ENCODE results near the gene PPP3CA. TPM values are rescaled to one million over a fixed set of nuclear protein-coding genes. Genes with fewer than 3 reads are reported as not detected.

Gene PPP3CA
- total RNA-seq, 2 donors from 2014 or later = 36.6 to 39.2 TPM

DNA sequence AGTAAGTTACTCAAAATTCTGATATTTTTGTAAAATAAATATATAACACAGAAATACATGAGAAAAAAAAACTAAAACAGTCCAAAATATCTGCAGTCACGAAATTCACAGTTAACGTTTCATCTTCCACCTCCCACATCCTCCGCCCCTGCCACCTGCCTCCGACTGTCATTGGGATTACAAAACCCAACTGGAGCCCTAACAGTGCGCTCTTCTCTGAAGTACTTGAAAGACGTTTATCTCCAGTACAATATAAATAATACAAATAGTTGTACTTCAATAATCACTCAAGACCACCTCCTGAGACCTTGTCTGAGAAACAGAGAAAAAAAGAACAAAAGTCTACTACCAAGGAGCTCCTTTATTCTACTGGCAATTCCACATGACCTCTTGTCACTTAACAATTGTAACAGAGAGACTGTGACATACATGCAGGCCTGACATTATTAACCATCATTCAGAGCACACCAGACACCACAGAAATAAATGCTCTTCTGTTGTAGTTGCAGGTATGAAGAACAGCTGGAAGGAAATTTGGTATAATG, 280.6 kb downstream of the PPP3CA start:
- no peak for DNase-seq
- Mint-ChIP-seq H3K27me3 (ENCODE audit: insufficient read depth) (no peaks in the 10 kb centered on the region), H3K4me1 (peaks cover 14% of the 10 kb centered on the region), H3K36me3 (ENCODE audit: low read depth) (no peaks in the 10 kb centered on the region), H3K9me3 (no peaks in the 10 kb centered on the region), H3K4me3 (no peak overlapping the region), H3K27ac (no peak overlapping the region)
- no peak overlapping the region for H3K9ac ChIP-seq (ENCODE audit: extremely low read depth, low read length, poor library complexity, severe bottlenecking)
- peak overlapping the region; percentile 85 for H3K27ac ChIP-seq (ENCODE audit: low read depth, low read length)
- 82 to 91% methylated on average over 4 to 6 of the region's 6 CpGs for WGBS, 2 experiments (ENCODE audit: insufficient coverage in 1 of 2, insufficient read length in 1 of 2)
- peaks cover 7% of the 10 kb centered on the region for H3K4me1 ChIP-seq (ENCODE audit: control insufficient read depth, insufficient read depth, low read length)
- no peaks in the 10 kb centered on the region for H3K27me3 ChIP-seq (ENCODE audit: control insufficient read depth, insufficient read depth, low read length, poor library complexity, severe bottlenecking)
- H3K4me3 ChIP-seq (ENCODE audit: low read length) = no peak overlapping the region
- H3K9me3 ChIP-seq (ENCODE audit: control insufficient read depth, low read length) = no peaks in the 10 kb centered on the region
- no peaks in the 10 kb centered on the region for H3K36me3 ChIP-seq (ENCODE audit: control insufficient read depth, insufficient read depth, low read length)
- TF ChIP-seq, protein P1, sequence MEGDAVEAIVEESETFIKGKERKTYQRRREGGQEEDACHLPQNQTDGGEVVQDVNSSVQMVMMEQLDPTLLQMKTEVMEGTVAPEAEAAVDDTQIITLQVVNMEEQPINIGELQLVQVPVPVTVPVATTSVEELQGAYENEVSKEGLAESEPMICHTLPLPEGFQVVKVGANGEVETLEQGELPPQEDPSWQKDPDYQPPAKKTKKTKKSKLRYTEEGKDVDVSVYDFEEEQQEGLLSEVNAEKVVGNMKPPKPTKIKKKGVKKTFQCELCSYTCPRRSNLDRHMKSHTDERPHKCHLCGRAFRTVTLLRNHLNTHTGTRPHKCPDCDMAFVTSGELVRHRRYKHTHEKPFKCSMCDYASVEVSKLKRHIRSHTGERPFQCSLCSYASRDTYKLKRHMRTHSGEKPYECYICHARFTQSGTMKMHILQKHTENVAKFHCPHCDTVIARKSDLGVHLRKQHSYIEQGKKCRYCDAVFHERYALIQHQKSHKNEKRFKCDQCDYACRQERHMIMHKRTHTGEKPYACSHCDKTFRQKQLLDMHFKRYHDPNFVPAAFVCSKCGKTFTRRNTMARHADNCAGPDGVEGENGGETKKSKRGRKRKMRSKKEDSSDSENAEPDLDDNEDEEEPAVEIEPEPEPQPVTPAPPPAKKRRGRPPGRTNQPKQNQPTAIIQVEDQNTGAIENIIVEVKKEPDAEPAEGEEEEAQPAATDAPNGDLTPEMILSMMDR (conservative IDR thresholded peaks at IDR 0.05) = no peak

DNA sequence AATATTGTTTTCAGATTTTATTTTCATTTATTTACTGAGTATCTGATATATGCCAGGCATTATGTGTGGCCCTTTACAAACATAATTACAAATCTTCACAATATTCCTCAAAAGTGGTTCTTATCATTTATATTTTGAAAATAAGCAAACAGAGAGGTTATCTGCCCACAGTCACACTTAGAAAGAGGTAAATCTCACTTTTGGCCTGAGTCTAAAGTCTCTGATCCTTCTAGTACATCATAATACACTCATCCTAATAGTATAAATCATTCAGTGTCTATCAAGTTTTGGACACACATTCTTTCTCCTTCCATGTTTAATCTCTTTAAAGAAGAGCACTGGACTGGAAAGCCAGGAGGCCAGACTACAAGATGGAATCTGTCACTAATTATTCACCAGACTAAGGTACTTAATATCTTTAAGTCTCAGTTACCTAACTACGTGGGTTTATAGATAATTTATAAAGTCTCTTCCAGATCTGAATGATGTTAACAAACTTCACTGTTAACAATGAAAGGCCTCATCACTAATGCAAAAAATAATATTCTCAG, 281.3 kb downstream of the PPP3CA start:
- no CpG with 5 or more reads among the region's 1 CpG for WGBS, 2 experiments (ENCODE audit: insufficient coverage in 1 of 2, insufficient read length in 1 of 2)

DNA sequence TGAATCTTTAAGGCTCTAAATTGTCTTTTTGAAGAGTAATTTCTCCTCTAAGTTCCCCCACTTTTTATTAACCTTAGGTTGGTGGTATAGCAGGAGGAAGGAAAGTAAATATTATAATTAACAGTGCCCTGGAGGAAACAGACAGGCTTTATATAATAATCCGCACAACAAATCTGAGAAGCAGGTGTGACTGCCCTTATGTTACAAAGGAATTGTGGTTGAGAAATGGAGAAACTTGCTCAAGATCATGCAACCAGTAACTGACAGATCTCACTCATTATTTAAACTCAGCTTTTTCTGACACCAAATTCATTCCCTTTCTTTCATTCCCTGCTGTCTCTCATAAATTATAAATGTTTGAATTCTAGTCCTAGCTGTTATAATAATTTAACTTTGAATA, 282.0 kb downstream of the PPP3CA start:
- no peak for DNase-seq
- peaks cover 4% of the 10 kb centered on the region for H3K4me1 Mint-ChIP-seq
- WGBS, 2 experiments (ENCODE audit: insufficient coverage in 1 of 2, insufficient read length in 1 of 2) = 100% methylated on average over 1 of the region's 1 CpG
- Histone ChIP-seq H3K9me3 (ENCODE audit: control insufficient read depth, low read length) (no peaks in the 10 kb centered on the region), H3K4me1 (ENCODE audit: control insufficient read depth, insufficient read depth, low read length) (no peaks in the 10 kb centered on the region), H3K4me3 (ENCODE audit: low read length) (no peak overlapping the region), H3K9ac (ENCODE audit: extremely low read depth, low read length, poor library complexity, severe bottlenecking) (no peak overlapping the region), H3K27ac (ENCODE audit: low read depth, low read length) (no peak overlapping the region), H3K27me3 (ENCODE audit: control insufficient read depth, insufficient read depth, low read length, poor library complexity, severe bottlenecking) (no peaks in the 10 kb centered on the region), H3K36me3 (ENCODE audit: control insufficient read depth, insufficient read depth, low read length) (no peaks in the 10 kb centered on the region)
- no peak overlapping the region for H3K4me3 Mint-ChIP-seq
- TF ChIP-seq, protein P1 (conservative IDR thresholded peaks at IDR 0.05) = no peak
- H3K9me3 Mint-ChIP-seq = no peaks in the 10 kb centered on the region
- no peaks in the 10 kb centered on the region for H3K27me3 Mint-ChIP-seq (ENCODE audit: insufficient read depth)
- no peaks in the 10 kb centered on the region for H3K36me3 Mint-ChIP-seq (ENCODE audit: low read depth)
- H3K27ac Mint-ChIP-seq = no peak overlapping the region

More for the DNA sequence above, 281.3 kb downstream of the PPP3CA start:
- Histone ChIP-seq H3K27me3 (ENCODE audit: control insufficient read depth, insufficient read depth, low read length, poor library complexity, severe bottlenecking) (no peaks in the 10 kb centered on the region), H3K36me3 (ENCODE audit: control insufficient read depth, insufficient read depth, low read length) (no peaks in the 10 kb centered on the region), H3K4me1 (ENCODE audit: control insufficient read depth, insufficient read depth, low read length) (peaks cover 1% of the 10 kb centered on the region), H3K9ac (ENCODE audit: extremely low read depth, low read length, poor library complexity, severe bottlenecking) (no peak overlapping the region), H3K9me3 (ENCODE audit: control insufficient read depth, low read length) (no peaks in the 10 kb centered on the region), H3K4me3 (ENCODE audit: low read length) (no peak overlapping the region), H3K27ac (ENCODE audit: low read depth, low read length) (peak overlapping the region; percentile 13)
- no peak for DNase-seq
- H3K27me3 Mint-ChIP-seq (ENCODE audit: insufficient read depth) = no peaks in the 10 kb centered on the region
- no peak overlapping the region for H3K4me3 Mint-ChIP-seq
- H3K4me1 Mint-ChIP-seq = peaks cover 7% of the 10 kb centered on the region
- no peak overlapping the region for H3K27ac Mint-ChIP-seq
- TF ChIP-seq, protein P1 (conservative IDR thresholded peaks at IDR 0.05) = no peak
- H3K9me3 Mint-ChIP-seq = no peaks in the 10 kb centered on the region
- no peaks in the 10 kb centered on the region for H3K36me3 Mint-ChIP-seq (ENCODE audit: low read depth)
